Urinary bladder (tissue), 4 donors: Measurements from ENCODE around the gene KRTAP20-1. TPM values are rescaled to one million over a fixed set of nuclear protein-coding genes. Genes with fewer than 3 reads are reported as not detected.

Experiments used
- DNase-seq: peaks from one replicate; pipeline ENCODE4 v3.0.0-alpha.2; 2015; ENCODE audit errors: extremely low spot score
- H3K27ac ChIP-seq: one replicate; pipeline ENCODE4 v1.5.1; 2013; ENCODE audit warnings: low read depth, mild to moderate bottlenecking, moderate library complexity
- H3K36me3 ChIP-seq: one replicate; pipeline ENCODE4 v1.6.1; 2013; ENCODE audit warnings: mild to moderate bottlenecking, moderate library complexity; ENCODE audit not compliant: insufficient read depth
- H3K4me1 ChIP-seq: one replicate; pipeline ENCODE4 v1.6.1; 2013; ENCODE audit warnings: mild to moderate bottlenecking, moderate library complexity; ENCODE audit not compliant: insufficient read depth
- H3K4me3 ChIP-seq: one replicate; pipeline ENCODE4 v1.5.1; 2013; ENCODE audit warnings: low read depth, low read length
- WGBS: extraction: QIAGEN DNeasy Blood & Tissue Kit; methylation state at CpG from one replicate; pipeline ENCODE4 v1.1.7; 2013; 5-methylcytosine and 5-hydroxymethylcytosine counted together
- polyA plus RNA-seq: library from polyadenylated mRNA; stranded (reverse); fragments of 200-250 nt; gene quantifications from one replicate; pipeline ENCODE4 v1.2.3, GENCODE V29; 2013
- total RNA-seq: library from RNA; depleted of rRNA; stranded (reverse); fragments of >200 nt; gene quantifications from one replicate; pipeline ENCODE4 v1.2.3, GENCODE V29; 2014
- donor health status: healthy with polysubstance abuse.
- donor health status: healthy.

Gene KRTAP20-1, protein sequence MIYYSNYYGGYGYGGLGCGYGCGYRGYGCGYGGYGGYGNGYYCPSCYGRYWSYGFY
- total RNA-seq (not detected), polyA plus RNA-seq (not detected)

GRCh38 chr21:30616125-30616524, at the start of gene KRTAP20-1:
KRTAP20-1 (plus strand) TSS chr21:30616425; CDS start chr21:30616455, 30 bp downstream.
- Histone ChIP-seq H3K27ac (no peak within 1 kb of the TSS), H3K4me1 (no peaks in the 10 kb centered on the region), H3K36me3 (no peaks in the 10 kb centered on the region), H3K4me3 (no peak within 1 kb of the TSS)
- 92% methylated on average over 2 of the region's 2 CpGs for WGBS
- DNase-seq = no peak

GRCh38 chr21:30567617-30568016, 48.6 kb upstream of the KRTAP20-1 start:
- Histone ChIP-seq H3K36me3 (no peaks in the 10 kb centered on the region), H3K4me3 (no peak overlapping the region), H3K4me1 (no peaks in the 10 kb centered on the region), H3K27ac (no peak overlapping the region)
- DNase-seq = no peak

DNA sequence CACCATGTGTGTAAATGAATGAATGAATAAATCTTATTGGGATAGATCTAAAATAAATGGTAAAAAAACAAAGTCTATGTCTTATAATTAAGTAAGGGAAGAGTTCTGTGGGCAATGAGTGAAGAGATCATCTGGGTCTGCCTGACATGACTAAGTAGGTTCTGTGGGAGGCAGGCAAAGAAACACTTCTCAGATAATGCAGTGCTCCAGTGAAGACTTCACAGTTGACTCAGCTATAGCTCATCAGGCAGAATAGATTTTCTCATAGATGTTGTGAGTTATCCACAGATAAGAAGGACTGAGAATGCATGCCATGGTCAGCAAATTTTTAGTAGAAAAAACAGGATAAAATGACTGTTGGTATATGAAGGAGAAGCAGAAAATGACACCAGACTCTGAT, 38.5 kb upstream of the KRTAP20-1 start:
- Histone ChIP-seq H3K36me3 (no peaks in the 10 kb centered on the region), H3K4me1 (no peaks in the 10 kb centered on the region), H3K4me3 (no peak overlapping the region), H3K27ac (no peak overlapping the region)
- no peak for DNase-seq

DNA sequence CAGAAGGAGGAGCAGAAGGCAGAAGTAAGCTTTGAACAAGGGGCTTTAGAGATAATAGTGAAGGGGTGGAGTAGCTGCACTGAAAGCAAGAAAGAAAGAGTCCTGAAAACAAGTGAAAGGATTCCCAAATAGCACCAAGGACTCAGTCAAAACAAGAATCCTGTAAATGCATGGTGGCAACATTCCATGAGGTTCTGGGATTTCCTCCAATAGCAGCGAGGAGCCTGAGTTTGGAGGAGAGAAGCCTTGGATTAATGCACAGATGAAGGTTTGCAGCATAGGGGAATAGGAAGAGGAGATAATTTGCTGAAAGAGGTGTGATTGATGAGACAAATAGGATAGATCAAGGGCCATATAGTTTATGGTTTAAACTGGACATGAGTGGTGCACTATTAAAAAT, 36.9 kb upstream of the KRTAP20-1 start:
- H3K4me1 ChIP-seq = no peaks in the 10 kb centered on the region
- WGBS = 25% methylated on average over 1 of the region's 1 CpG
- H3K27ac ChIP-seq = no peak overlapping the region
- H3K4me3 ChIP-seq = no peak overlapping the region
- no peaks in the 10 kb centered on the region for H3K36me3 ChIP-seq
- no peak for DNase-seq

GRCh38 chr21:30580132-30580531, 36.1 kb upstream of the KRTAP20-1 start:
- H3K4me1 ChIP-seq = no peaks in the 10 kb centered on the region
- H3K27ac ChIP-seq = no peak overlapping the region
- WGBS = 59% methylated on average over 3 of the region's 3 CpGs
- H3K4me3 ChIP-seq = no peak overlapping the region
- no peaks in the 10 kb centered on the region for H3K36me3 ChIP-seq
- no peak for DNase-seq

DNA sequence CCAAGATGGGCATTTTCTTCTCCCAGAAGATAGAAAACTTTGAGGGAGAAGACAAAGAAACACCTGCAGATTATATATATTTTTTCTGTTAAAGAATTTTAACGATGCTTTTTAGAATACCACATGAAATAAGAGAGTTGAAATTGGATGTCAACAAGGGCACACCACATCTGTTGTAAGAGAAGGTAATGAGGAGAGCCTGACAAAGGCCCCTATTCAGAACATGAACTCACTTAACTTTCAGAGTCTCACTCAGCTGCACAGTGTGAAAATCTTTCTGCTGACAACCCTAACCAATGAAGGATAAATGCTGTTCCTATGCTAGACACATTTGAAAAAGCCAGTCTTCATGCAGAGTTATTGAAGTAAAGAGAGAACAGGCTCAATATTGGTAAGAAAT, 33.4 kb upstream of the KRTAP20-1 start:
- DNase-seq = no peak
- Histone ChIP-seq H3K4me1 (no peaks in the 10 kb centered on the region), H3K27ac (no peak overlapping the region), H3K36me3 (no peaks in the 10 kb centered on the region), H3K4me3 (no peak overlapping the region)
- 83% methylated on average over 1 of the region's 1 CpG for WGBS

- no peak for DNase-seq
- Histone ChIP-seq H3K27ac (no peak within 1 kb of the TSS), H3K4me1 (no peaks in the 10 kb centered on the region), H3K36me3 (no peaks in the 10 kb centered on the region), H3K4me3 (no peak within 1 kb of the TSS)
These were observed 25.9 kb upstream of the KRTAP20-1 start, which contains the start of gene KRTAP22-2 for GRCh38 chr21:30590297-30590696. KRTAP22-2 (minus strand) TSS chr21:30590397.

DNA sequence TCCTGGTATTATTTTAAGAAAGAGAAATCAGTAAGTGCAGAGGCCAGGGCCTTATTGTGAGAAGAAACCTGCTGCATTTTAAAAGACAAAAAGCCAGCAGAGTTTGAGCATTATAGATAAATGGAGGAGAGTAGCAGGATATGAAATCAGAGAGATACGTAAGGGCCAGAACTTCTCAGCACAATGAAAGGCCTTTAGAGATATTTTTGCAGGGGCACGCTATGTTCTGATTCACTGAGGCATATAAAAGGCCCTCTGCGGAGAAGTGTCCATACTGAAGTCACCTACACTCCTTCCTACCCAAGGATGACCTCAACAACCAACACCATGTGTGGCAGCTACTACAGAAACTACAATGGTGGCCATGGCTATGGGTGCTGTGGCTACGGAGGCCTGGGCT, 24.1 kb upstream of the KRTAP20-1 start, which contains the start of gene KRTAP6-3:
Gene KRTAP6-3, plus strand, starts transcription at position 301 of the 400 bp plus-strand sequence. Its CDS starts 6 bp downstream, at position 307.
- 93% methylated on average over 4 of the region's 4 CpGs for WGBS
- DNase-seq = no peak
- H3K27ac ChIP-seq = no peak within 1 kb of the TSS
- H3K4me1 ChIP-seq = no peaks in the 10 kb centered on the region
- no peak within 1 kb of the TSS for H3K4me3 ChIP-seq
- no peaks in the 10 kb centered on the region for H3K36me3 ChIP-seq

DNA sequence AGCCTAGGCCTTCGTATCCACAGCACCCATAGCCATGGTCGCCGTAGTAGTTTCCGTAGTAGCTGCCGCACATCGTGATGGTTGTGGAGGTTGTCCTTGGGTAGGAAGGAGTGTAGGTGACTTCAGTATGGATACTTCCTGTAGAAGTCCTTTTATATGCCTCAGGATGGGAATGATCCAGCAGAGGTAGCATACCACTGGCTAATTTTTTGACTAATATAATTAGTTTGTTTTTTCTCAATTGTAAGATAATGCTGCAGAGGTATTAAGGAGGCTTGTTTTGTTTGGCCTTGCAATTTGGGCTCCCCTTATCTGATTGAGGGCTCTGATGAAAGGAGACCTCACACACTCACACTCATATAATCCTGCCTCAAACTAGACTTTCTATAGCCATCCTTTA, 17.4 kb upstream of the KRTAP20-1 start, which contains the start of gene KRTAP6-2:
Gene KRTAP6-2, minus strand, starts transcription at position 101 of the 400 bp plus-strand sequence. Its CDS starts 28 bp downstream, at position 73.
- no peak within 1 kb of the TSS for H3K4me3 ChIP-seq
- WGBS = 96% methylated on average over 6 of the region's 6 CpGs

GRCh38 chr21:30600787-30601186, 15.4 kb upstream of the KRTAP20-1 start, which contains the start of gene KRTAP22-1:
KRTAP22-1 (plus strand) TSS chr21:30601087.
- H3K27ac ChIP-seq = no peak within 1 kb of the TSS
- no peaks in the 10 kb centered on the region for H3K36me3 ChIP-seq
- WGBS = 91% methylated on average over 1 of the region's 1 CpG
- no peak for DNase-seq
- no peaks in the 10 kb centered on the region for H3K4me1 ChIP-seq
- H3K4me3 ChIP-seq = no peak within 1 kb of the TSS

More for the DNA sequence above, 17.4 kb upstream of the KRTAP20-1 start, which contains the start of gene KRTAP6-2:
- Histone ChIP-seq H3K4me1 (no peaks in the 10 kb centered on the region), H3K27ac (no peak within 1 kb of the TSS), H3K36me3 (no peaks in the 10 kb centered on the region)
- no peak for DNase-seq

DNA sequence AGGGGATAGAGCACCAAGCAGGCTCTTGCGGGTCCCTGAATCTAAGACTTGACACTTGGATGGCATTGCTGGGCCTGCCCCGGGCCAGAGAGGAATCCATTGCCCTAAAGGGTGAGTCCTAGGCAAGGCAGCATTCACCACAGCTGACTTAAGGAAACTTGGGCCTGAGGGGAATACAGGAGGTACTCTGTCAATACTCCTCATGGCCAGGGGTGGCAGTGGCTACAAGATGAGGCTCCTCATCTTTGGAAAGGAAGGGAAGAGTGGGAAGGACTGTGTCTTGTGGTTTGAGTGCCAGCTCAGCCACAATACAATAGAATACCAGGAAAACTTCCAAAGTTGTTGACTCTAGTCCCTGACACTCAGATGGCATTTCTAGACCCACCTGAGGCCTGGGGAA, 10.3 kb upstream of the KRTAP20-1 start:
- WGBS = 86% methylated on average over 2 of the region's 2 CpGs

DNA sequence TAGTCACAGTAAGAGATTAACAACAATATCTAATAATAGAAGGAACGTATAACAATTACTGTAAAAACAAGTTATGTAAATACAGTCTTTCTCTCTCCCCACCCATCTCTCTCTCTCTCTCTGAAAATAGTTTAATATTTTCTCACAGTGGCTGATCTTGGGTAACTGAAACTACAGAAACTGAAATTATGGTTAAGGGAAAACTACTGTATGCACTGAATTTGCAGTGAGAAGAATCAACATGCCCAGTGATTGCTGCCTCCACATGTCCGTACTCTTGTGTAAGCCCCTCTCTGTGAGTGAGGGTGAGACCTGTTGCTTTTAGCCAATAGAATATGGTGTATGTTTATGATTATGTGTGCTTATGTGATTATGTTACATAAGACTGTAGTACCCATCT, 4.1 kb upstream of the KRTAP20-1 start:
- DNase-seq = no peak
- Histone ChIP-seq H3K27ac (no peak overlapping the region), H3K4me1 (no peaks in the 10 kb centered on the region), H3K36me3 (no peaks in the 10 kb centered on the region), H3K4me3 (no peak overlapping the region)
- WGBS = 80% methylated on average over 2 of the region's 2 CpGs

More for the DNA sequence above, 10.3 kb upstream of the KRTAP20-1 start:
- Histone ChIP-seq H3K36me3 (no peaks in the 10 kb centered on the region), H3K4me1 (no peaks in the 10 kb centered on the region), H3K4me3 (no peak overlapping the region), H3K27ac (no peak overlapping the region)
- no peak for DNase-seq

- Histone ChIP-seq H3K4me1 (no peaks in the 10 kb centered on the region), H3K36me3 (no peaks in the 10 kb centered on the region), H3K27ac (no peak within 1 kb of the TSS), H3K4me3 (no peak within 1 kb of the TSS)
- DNase-seq = no peak
- 74% methylated on average over 2 of the region's 2 CpGs for WGBS
These were observed 2.4 kb upstream of the KRTAP20-1 start, which contains the start of gene KRTAP6-1 for GRCh38 chr21:30613836-30614235. KRTAP6-1 (minus strand) TSS chr21:30613930; CDS start chr21:30613904, 26 bp downstream.

- no peak for DNase-seq
- no peak overlapping the region for H3K27ac ChIP-seq
- no peak overlapping the region for H3K4me3 ChIP-seq
- no peaks in the 10 kb centered on the region for H3K36me3 ChIP-seq
- no peaks in the 10 kb centered on the region for H3K4me1 ChIP-seq
These were observed 1.0 kb upstream of the KRTAP20-1 start for GRCh38 chr21:30615199-30615598.

GRCh38 chr21:30620080-30620479, 3.9 kb downstream of the KRTAP20-1 start:
- H3K4me3 ChIP-seq = no peak overlapping the region
- no peak overlapping the region for H3K27ac ChIP-seq
- DNase-seq = no peak
- no peaks in the 10 kb centered on the region for H3K36me3 ChIP-seq
- no peaks in the 10 kb centered on the region for H3K4me1 ChIP-seq
